Karpas-422 (cell line): Measurements from ENCODE around the gene TAGLN3. TPM values are rescaled to one million over a fixed set of nuclear protein-coding genes. Genes with fewer than 3 reads are reported as not detected.
A peak's percentile ranks its signal among the peaks of the same experiment; 100 is the strongest.

Experiments used
- DNase-seq: peaks from one replicate; pipeline ENCODE4 v3.0.0-alpha.2; 2015
- H2AFZ ChIP-seq: fragments of 200-600 bp; sonication (generic); 2 replicates; pipeline ENCODE4 v1.6.1; 2014; ENCODE audit warnings: antibody characterized with exemption, low read length, mixed read lengths
- H3K27ac ChIP-seq: fragments of 200-600 bp; sonication (generic); 2 replicates; pipeline ENCODE4 v1.5.1; 2014; ENCODE audit warnings: mild to moderate bottlenecking, low read length, moderate library complexity
- H3K27me3 ChIP-seq: fragments of 200-600 bp; sonication (generic); 2 replicates; pipeline ENCODE4 v1.6.1; 2014; ENCODE audit warnings: low read length, mixed read lengths
- H3K36me3 ChIP-seq: fragments of 200-600 bp; sonication (generic); 2 replicates; pipeline ENCODE4 v1.6.1; 2014; ENCODE audit warnings: low read length, mixed read lengths; ENCODE audit not compliant: insufficient read depth
- H3K4me1 ChIP-seq: fragments of 200-600 bp; sonication (generic); 2 replicates; pipeline ENCODE4 v1.6.1; 2014; ENCODE audit warnings: mild to moderate bottlenecking, low read length, mixed read lengths
- H3K4me2 ChIP-seq: fragments of 200-600 bp; sonication (generic); 2 replicates; pipeline ENCODE4 v1.6.1; 2014; ENCODE audit warnings: low read length, low read depth, mild to moderate bottlenecking; ENCODE audit not compliant: poor library complexity, severe bottlenecking
- H3K4me3 ChIP-seq: fragments of 200-600 bp; sonication (generic); 2 replicates; pipeline ENCODE4 v1.5.1; 2014; ENCODE audit warnings: mild to moderate bottlenecking, antibody characterized with exemption, low read length, mixed read lengths
- H3K79me2 ChIP-seq: fragments of 200-600 bp; sonication (generic); 2 replicates; pipeline ENCODE4 v1.6.1; 2014; ENCODE audit warnings: mild to moderate bottlenecking, low read length, mixed read lengths
- H3K9ac ChIP-seq: fragments of 200-600 bp; sonication (generic); 2 replicates; pipeline ENCODE4 v1.6.0; 2014; ENCODE audit warnings: low read length
- H3K9me2 ChIP-seq: fragments of 200-600 bp; sonication (generic), shearing (Covaris generic); replicated peaks from 2 replicates; pipeline ENCODE4 v1.6.0; 2014; ENCODE audit warnings: mild to moderate bottlenecking, low read length, moderate library complexity; ENCODE audit not compliant: insufficient read depth
- H3K9me3 ChIP-seq: fragments of 300-700, 200-600 bp; sonication (generic); 2 replicates; pipeline ENCODE4 v1.6.1; 2014; ENCODE audit warnings: low read length, mixed read lengths
- H4K20me1 ChIP-seq: fragments of 200-600 bp; sonication (generic); 2 replicates; pipeline ENCODE4 v1.6.1; 2014; ENCODE audit warnings: mild to moderate bottlenecking, antibody characterized with exemption, low read length, low read depth; ENCODE audit not compliant: insufficient read depth
- total RNA-seq: library from RNA; depleted of rRNA; stranded (reverse); fragments of >200 nt; shearing (Covaris generic); gene quantifications from 2 replicates; pipeline ENCODE4 v1.2.3, GENCODE V29; 2014; ENCODE audit warnings: low replicate concordance

Gene TAGLN3
- total RNA-seq, 1 experiment from 2014 or later = not detected

GRCh38 chr3:112010636-112011035 is 11.9 kb downstream of the TAGLN3 start:
- Histone ChIP-seq H3K9me2 (no peaks in the 10 kb centered on the region), H3K9ac (no peak overlapping the region), H3K27ac (no peak overlapping the region), H3K27me3 (no peaks in the 10 kb centered on the region), H3K4me3 (no peak overlapping the region), H3K4me2 (no peak overlapping the region), H3K9me3 (no peaks in the 10 kb centered on the region), H4K20me1 (no peaks in the 10 kb centered on the region), H3K79me2 (no peaks in the 10 kb centered on the region), H3K4me1 (peaks cover 14% of the 10 kb centered on the region), H3K36me3 (no peaks in the 10 kb centered on the region), H2AFZ (no peak overlapping the region)
- no peak for DNase-seq

GRCh38 chr3:112011376-112011940 is 12.7 kb downstream of the TAGLN3 start:
- H3K27ac ChIP-seq = no peak overlapping the region
- H3K9me2 ChIP-seq = no peaks in the 10 kb centered on the region
- no peaks in the 10 kb centered on the region for H4K20me1 ChIP-seq
- H3K79me2 ChIP-seq = no peaks in the 10 kb centered on the region
- peaks cover 14% of the 10 kb centered on the region for H3K4me1 ChIP-seq
- no peaks in the 10 kb centered on the region for H3K9me3 ChIP-seq
- no peaks in the 10 kb centered on the region for H3K36me3 ChIP-seq
- no peak overlapping the region for H3K4me3 ChIP-seq
- H2AFZ ChIP-seq = no peak overlapping the region
- no peak overlapping the region for H3K4me2 ChIP-seq
- H3K9ac ChIP-seq = no peak overlapping the region
- DNase-seq = no peak
- no peaks in the 10 kb centered on the region for H3K27me3 ChIP-seq

GRCh38 chr3:112012205-112012992 is 13.7 kb downstream of the TAGLN3 start:
- Histone ChIP-seq H2AFZ (no peak overlapping the region), H3K36me3 (no peaks in the 10 kb centered on the region), H3K27ac (no peak overlapping the region), H3K79me2 (no peaks in the 10 kb centered on the region), H3K27me3 (no peaks in the 10 kb centered on the region), H3K4me1 (peaks cover 14% of the 10 kb centered on the region), H3K9me3 (no peaks in the 10 kb centered on the region), H3K9me2 (no peaks in the 10 kb centered on the region), H4K20me1 (no peaks in the 10 kb centered on the region), H3K4me3 (no peak overlapping the region), H3K9ac (no peak overlapping the region), H3K4me2 (no peak overlapping the region)
- no peak for DNase-seq

GRCh38 chr3:112013058-112013783 is 14.5 kb downstream of the TAGLN3 start:
- H2AFZ ChIP-seq = peak overlapping the region; percentile 80; the same call in 1 of the 2 replicates
- DNase-seq = peak; percentile 84
- peaks cover 14% of the 10 kb centered on the region for H3K4me1 ChIP-seq
- no peaks in the 10 kb centered on the region for H3K9me3 ChIP-seq
- no peaks in the 10 kb centered on the region for H3K9me2 ChIP-seq
- H3K79me2 ChIP-seq = no peaks in the 10 kb centered on the region
- no peak overlapping the region for H3K4me3 ChIP-seq
- H3K4me2 ChIP-seq = peak overlapping the region; percentile 22
- H3K27me3 ChIP-seq = no peaks in the 10 kb centered on the region
- H3K27ac ChIP-seq = no peak overlapping the region
- no peaks in the 10 kb centered on the region for H3K36me3 ChIP-seq
- no peaks in the 10 kb centered on the region for H4K20me1 ChIP-seq
- no peak overlapping the region for H3K9ac ChIP-seq

- H3K4me2 ChIP-seq = peak overlapping the region; percentile 22
- H4K20me1 ChIP-seq = no peaks in the 10 kb centered on the region
- no peak overlapping the region for H3K9ac ChIP-seq
- H3K36me3 ChIP-seq = no peaks in the 10 kb centered on the region
- no peak for DNase-seq
- peak overlapping the region; percentile 67 for H2AFZ ChIP-seq
- no peak overlapping the region for H3K4me3 ChIP-seq
- no peaks in the 10 kb centered on the region for H3K9me2 ChIP-seq
- no peaks in the 10 kb centered on the region for H3K79me2 ChIP-seq
- H3K27ac ChIP-seq = no peak overlapping the region
- no peaks in the 10 kb centered on the region for H3K27me3 ChIP-seq
- no peaks in the 10 kb centered on the region for H3K9me3 ChIP-seq
- H3K4me1 ChIP-seq = peaks cover 14% of the 10 kb centered on the region
Observed at GRCh38 chr3:112013784-112014143, 15.0 kb downstream of the TAGLN3 start.

- Histone ChIP-seq H2AFZ (no peak overlapping the region), H3K27ac (no peak overlapping the region), H3K27me3 (no peaks in the 10 kb centered on the region), H3K36me3 (no peaks in the 10 kb centered on the region), H3K4me1 (0 out of 2 replicates have a peak, but pooled peaks cover 6% of the 10 kb centered on the region), H3K4me2 (no peak overlapping the region), H3K9me3 (no peaks in the 10 kb centered on the region), H3K79me2 (no peaks in the 10 kb centered on the region), H3K9ac (no peak overlapping the region), H3K4me3 (no peak overlapping the region), H3K9me2 (no peaks in the 10 kb centered on the region), H4K20me1 (no peaks in the 10 kb centered on the region)
- DNase-seq = no peak
Observed at GRCh38 chr3:112017091-112017490, 18.4 kb downstream of the TAGLN3 start.

GRCh38 chr3:112018712-112019111 is 20.0 kb downstream of the TAGLN3 start:
- H4K20me1 ChIP-seq = no peaks in the 10 kb centered on the region
- H3K27me3 ChIP-seq = no peaks in the 10 kb centered on the region
- H3K4me2 ChIP-seq = no peak overlapping the region
- no peak overlapping the region for H3K27ac ChIP-seq
- no peak overlapping the region for H3K4me3 ChIP-seq
- no peak overlapping the region for H2AFZ ChIP-seq
- no peaks in the 10 kb centered on the region for H3K9me2 ChIP-seq
- no peaks in the 10 kb centered on the region for H3K79me2 ChIP-seq
- H3K9ac ChIP-seq = no peak overlapping the region
- 0 out of 2 replicates have a peak, but pooled peaks cover 3% of the 10 kb centered on the region for H3K4me1 ChIP-seq
- no peak for DNase-seq
- no peaks in the 10 kb centered on the region for H3K36me3 ChIP-seq
- H3K9me3 ChIP-seq = no peaks in the 10 kb centered on the region

GRCh38 chr3:112019716-112020115 is 21.0 kb downstream of the TAGLN3 start:
- Histone ChIP-seq H3K9ac (no peak overlapping the region), H3K4me1 (no peaks in the 10 kb centered on the region), H3K27me3 (no peaks in the 10 kb centered on the region), H2AFZ (no peak overlapping the region), H3K79me2 (no peaks in the 10 kb centered on the region), H3K4me2 (no peak overlapping the region), H3K4me3 (no peak overlapping the region), H3K9me2 (no peaks in the 10 kb centered on the region), H3K9me3 (no peaks in the 10 kb centered on the region), H3K36me3 (no peaks in the 10 kb centered on the region), H3K27ac (no peak overlapping the region), H4K20me1 (no peaks in the 10 kb centered on the region)
- no peak for DNase-seq
